ENCODE measurements around the gene FTSJ1.
A peak's percentile ranks its signal among the peaks of the same experiment; 100 is the strongest.
"Not testable (repeated sequence)": the region's sequence is repeated elsewhere in the genome, so short reads cannot be mapped to it uniquely, and the experiment has no call there.

Gene FTSJ1

GRCh38 chrX:48498374-48498809, 22.4 kb downstream of the FTSJ1 start:
- DNase-seq (ENCODE audit: low spot score): no peak

GRCh38 chrX:48504261-48504660, 28.3 kb downstream of the FTSJ1 start:
- no peak for DNase-seq (ENCODE audit: low spot score)

GRCh38 chrX:48505481-48505880, 29.5 kb downstream of the FTSJ1 start:
- DNase-seq (ENCODE audit: low spot score): no peak

- DNase-seq (ENCODE audit: low spot score): no peak
Measured at GRCh38 chrX:48507246-48507645, 31.2 kb downstream of the FTSJ1 start.

- peak; percentile 80 for DNase-seq (ENCODE audit: low spot score)
Measured at GRCh38 chrX:48508400-48509244, 32.6 kb downstream of the FTSJ1 start, which contains the start of gene PORCN. Gene PORCN, plus strand, starts transcription at chrX:48508992. Its CDS starts 829 bp downstream, at chrX:48509821.

GRCh38 chrX:48509245-48509590, 33.2 kb downstream of the FTSJ1 start:
- DNase-seq (ENCODE audit: low spot score): peak; percentile 13

GRCh38 chrX:48509619-48510018, 33.6 kb downstream of the FTSJ1 start:
- no peak for DNase-seq (ENCODE audit: low spot score)

- DNase-seq (ENCODE audit: low spot score): no peak
Measured at GRCh38 chrX:48511560-48511959, 35.6 kb downstream of the FTSJ1 start.

GRCh38 chrX:48512371-48512935, 36.5 kb downstream of the FTSJ1 start:
- DNase-seq (ENCODE audit: low spot score): no peak

- no peak for DNase-seq (ENCODE audit: low spot score)
Measured at GRCh38 chrX:48513670-48514069, 37.7 kb downstream of the FTSJ1 start.

- DNase-seq (ENCODE audit: low spot score): no peak
Measured at GRCh38 chrX:48514126-48514806, 38.3 kb downstream of the FTSJ1 start.

GRCh38 chrX:48514868-48515460, 39.0 kb downstream of the FTSJ1 start:
- DNase-seq (ENCODE audit: low spot score): no peak

- no peak for DNase-seq (ENCODE audit: low spot score)
Measured at GRCh38 chrX:48515842-48516241, 39.8 kb downstream of the FTSJ1 start.

GRCh38 chrX:48516285-48516684, 40.3 kb downstream of the FTSJ1 start:
- DNase-seq (ENCODE audit: low spot score): no peak

- DNase-seq (ENCODE audit: low spot score): no peak
Measured at GRCh38 chrX:48516987-48517386, 41.0 kb downstream of the FTSJ1 start.

- not testable (repeated sequence) for DNase-seq (ENCODE audit: low spot score)
Measured at GRCh38 chrX:48519481-48519880, 43.5 kb downstream of the FTSJ1 start.

- DNase-seq (ENCODE audit: low spot score): no peak
Measured at GRCh38 chrX:48520455-48520854, 44.5 kb downstream of the FTSJ1 start.

GRCh38 chrX:48520976-48521352, 45.0 kb downstream of the FTSJ1 start:
- DNase-seq (ENCODE audit: low spot score): no peak

- DNase-seq (ENCODE audit: low spot score): peak; percentile 96
Measured at GRCh38 chrX:48521353-48522243, 45.6 kb downstream of the FTSJ1 start, which contains the start of gene EBP. Gene EBP, plus strand, starts transcription at chrX:48521808. Its CDS starts 1,964 bp downstream, at chrX:48523772.

- no peak for DNase-seq (ENCODE audit: low spot score)
Measured at GRCh38 chrX:48522291-48522690, 46.3 kb downstream of the FTSJ1 start.

GRCh38 chrX:48523682-48524081, 47.7 kb downstream of the FTSJ1 start:
- DNase-seq (ENCODE audit: low spot score): no peak

Measured in NAMALWA (cell line).